NB4 (cell line): ENCODE results near the gene SLC34A3.

Experiments
- MYC ChIP-seq: IDR thresholded peaks from 2 replicates; pipeline ENCODE4 v1.6.1; 2011; ENCODE audit warnings: low read depth, low read length
- POLR2A ChIP-seq: IDR thresholded peaks from 2 replicates; pipeline ENCODE4 v1.6.1; 2011; ENCODE audit warnings: mild to moderate bottlenecking; ENCODE audit not compliant: insufficient read length; ENCODE audit errors: extremely low read depth
- TF ChIP-seq, protein P1 (sequence below): IDR thresholded peaks from one replicate; pipeline ENCODE4 v1.5.1; 2012; ENCODE audit warnings: low read depth, low read length
- TF ChIP-seq, protein P2 (sequence below): IDR thresholded peaks from 2 replicates; pipeline ENCODE4 v1.6.1; 2011; ENCODE audit warnings: low read depth, low read length

DNA sequence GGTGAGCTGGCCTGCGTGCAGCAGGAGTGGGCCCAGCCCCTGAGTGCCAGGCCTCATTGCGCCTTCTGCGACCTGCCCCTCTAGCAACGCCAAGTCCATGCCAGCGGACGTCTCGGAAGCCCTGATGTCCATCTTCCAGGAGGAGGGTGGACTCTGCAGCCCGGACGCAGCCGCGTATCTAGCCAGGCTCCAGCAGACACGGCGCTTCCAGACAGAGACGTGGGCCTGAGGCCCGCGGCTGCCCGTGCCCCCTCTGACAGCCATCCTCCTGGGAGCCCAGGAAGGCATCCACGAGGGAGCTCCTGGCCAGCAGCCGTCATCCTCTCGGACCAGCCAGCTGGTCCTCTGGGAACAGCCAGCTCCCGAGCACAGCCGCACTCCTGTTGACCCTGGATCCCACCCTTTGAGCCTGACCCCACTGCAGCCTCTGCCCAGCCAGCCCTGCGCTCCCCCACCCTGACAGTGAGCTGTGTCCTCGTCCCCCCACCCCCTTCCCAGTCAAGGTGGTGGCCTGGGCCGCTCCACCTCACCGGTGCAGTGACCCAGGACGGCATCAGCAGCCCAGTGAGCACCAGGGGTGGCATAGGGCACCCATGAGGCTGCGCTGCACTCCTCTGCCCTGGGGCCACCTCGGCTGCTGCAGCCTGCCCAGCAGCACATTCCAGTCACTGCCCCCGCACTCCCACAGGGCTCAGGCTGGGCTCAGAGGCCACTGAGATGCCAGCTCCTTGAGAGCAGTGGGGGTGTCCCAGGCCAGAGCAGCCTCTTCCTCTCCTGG, 14.3 kb upstream of the SLC34A3 start:
- TF ChIP-seq, protein P1, sequence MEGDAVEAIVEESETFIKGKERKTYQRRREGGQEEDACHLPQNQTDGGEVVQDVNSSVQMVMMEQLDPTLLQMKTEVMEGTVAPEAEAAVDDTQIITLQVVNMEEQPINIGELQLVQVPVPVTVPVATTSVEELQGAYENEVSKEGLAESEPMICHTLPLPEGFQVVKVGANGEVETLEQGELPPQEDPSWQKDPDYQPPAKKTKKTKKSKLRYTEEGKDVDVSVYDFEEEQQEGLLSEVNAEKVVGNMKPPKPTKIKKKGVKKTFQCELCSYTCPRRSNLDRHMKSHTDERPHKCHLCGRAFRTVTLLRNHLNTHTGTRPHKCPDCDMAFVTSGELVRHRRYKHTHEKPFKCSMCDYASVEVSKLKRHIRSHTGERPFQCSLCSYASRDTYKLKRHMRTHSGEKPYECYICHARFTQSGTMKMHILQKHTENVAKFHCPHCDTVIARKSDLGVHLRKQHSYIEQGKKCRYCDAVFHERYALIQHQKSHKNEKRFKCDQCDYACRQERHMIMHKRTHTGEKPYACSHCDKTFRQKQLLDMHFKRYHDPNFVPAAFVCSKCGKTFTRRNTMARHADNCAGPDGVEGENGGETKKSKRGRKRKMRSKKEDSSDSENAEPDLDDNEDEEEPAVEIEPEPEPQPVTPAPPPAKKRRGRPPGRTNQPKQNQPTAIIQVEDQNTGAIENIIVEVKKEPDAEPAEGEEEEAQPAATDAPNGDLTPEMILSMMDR, result no peak
- TF ChIP-seq POLR2A, result no peak
- TF ChIP-seq, protein P2, sequence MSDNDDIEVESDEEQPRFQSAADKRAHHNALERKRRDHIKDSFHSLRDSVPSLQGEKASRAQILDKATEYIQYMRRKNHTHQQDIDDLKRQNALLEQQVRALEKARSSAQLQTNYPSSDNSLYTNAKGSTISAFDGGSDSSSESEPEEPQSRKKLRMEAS, result no peak
- no peak for TF ChIP-seq MYC
